Keratinocyte (primary cell): ENCODE data around the gene GYPE. TPM values are rescaled to one million over a fixed set of nuclear protein-coding genes. Genes with fewer than 3 reads are reported as not detected.
"Not testable (repeated sequence)": the region's sequence is repeated elsewhere in the genome, so short reads cannot be mapped to it uniquely, and the experiment has no call there.

Experiments used
- DNase-seq: peaks from one replicate; pipeline ENCODE4 v3.0.0-alpha.2; 2011; ENCODE audit warnings: low read depth, missing footprints, low spot score
- FAIRE-seq: peaks from 2 replicates; lab custom pipeline; 2011; peaks lifted over from hg19 to GRCh38; lab: Jason Lieb, UNC
- H2AFZ ChIP-seq: 2 replicates; pipeline ENCODE4 v1.6.0; 2012; ENCODE audit warnings: low read length, control low read depth, inconsistent platforms; ENCODE audit not compliant: control insufficient read depth
- H3K27ac ChIP-seq: 2 replicates; pipeline ENCODE4 v1.5.1; 2011; ENCODE audit warnings: low read length; ENCODE audit not compliant: control insufficient read depth, insufficient read depth
- H3K27me3 ChIP-seq: 3 replicates; pipeline ENCODE4 v1.6.0; 2011; ENCODE audit warnings: low read length; ENCODE audit not compliant: control insufficient read depth, insufficient read depth; ENCODE audit errors: extremely low read depth
- H3K36me3 ChIP-seq, 2 experiments: 2 replicates in 1 of 2; 3 replicates in 1 of 2; pipeline ENCODE4 v1.5.1; 2011; ENCODE audit warnings: low read length in 2 of 2, mild to moderate bottlenecking in 1 of 2; ENCODE audit not compliant: control insufficient read depth in 2 of 2, insufficient read depth in 2 of 2; ENCODE audit errors: extremely low read depth in 1 of 2
- H3K4me1 ChIP-seq: 3 replicates; pipeline ENCODE4 v1.5.1; 2011; ENCODE audit warnings: low read length; ENCODE audit not compliant: control insufficient read depth, insufficient read depth; ENCODE audit errors: extremely low read depth
- H3K4me2 ChIP-seq: 3 replicates; pipeline ENCODE4 v1.6.0; 2011; ENCODE audit warnings: low read depth, low read length; ENCODE audit not compliant: control insufficient read depth, insufficient read depth; ENCODE audit errors: extremely low read depth
- H3K4me3 ChIP-seq, 3 experiments: fragments of 200-600 bp in 1 of 3; sonication (generic) in 1 of 3; 2 replicates in 2 of 3; 3 replicates in 1 of 3; pipeline ENCODE4 v1.5.1; 2011 to 2016; ENCODE audit warnings: low read length in 3 of 3, mild to moderate bottlenecking in 3 of 3, control low read depth in 2 of 3, inconsistent platforms in 1 of 3, low read depth in 1 of 3, mixed read lengths in 1 of 3, mixed run types in 1 of 3, moderate library complexity in 1 of 3; ENCODE audit not compliant: control insufficient read depth in 2 of 3, insufficient read depth in 2 of 3; ENCODE audit errors: extremely low read depth in 1 of 3
- H3K79me2 ChIP-seq: 2 replicates; pipeline ENCODE4 v1.6.0; 2012; ENCODE audit warnings: low read length; ENCODE audit not compliant: control insufficient read depth, insufficient read depth
- H3K9ac ChIP-seq: 3 replicates; pipeline ENCODE4 v1.6.0; 2011; ENCODE audit warnings: low read length; ENCODE audit not compliant: control insufficient read depth, insufficient read depth; ENCODE audit errors: extremely low read depth
- H3K9me1 ChIP-seq: 3 replicates; pipeline ENCODE4 v1.6.0; 2011; ENCODE audit warnings: low read length; ENCODE audit not compliant: control insufficient read depth, insufficient read depth; ENCODE audit errors: extremely low read depth
- H3K9me3 ChIP-seq: 2 replicates; pipeline ENCODE4 v1.5.1; 2012; ENCODE audit warnings: low read depth, low read length; ENCODE audit not compliant: control insufficient read depth
- H4K20me1 ChIP-seq: 3 replicates; pipeline ENCODE4 v1.6.0; 2011; ENCODE audit warnings: low read length; ENCODE audit not compliant: control insufficient read depth, insufficient read depth; ENCODE audit errors: extremely low read depth
- dilution Hi-C: fragments of 300-500 bp; cut with MboI; formaldehyde crosslinking; loops from one replicate; pipeline ENCODE4 v1.7.0; 2020; ENCODE audit warnings: low sequenced_read_pairs; ENCODE audit not compliant: extremely low pct_ligation_motif_present
- polyA plus RNA-seq, 5 experiments: library from polyadenylated mRNA; depleted of rRNA in 3 of 5; stranded (reverse) in 3 of 5; stranded (forward) in 1 of 5; unstranded in 1 of 5; fragments of >200 nt; gene quantifications; 1 replicate in 1 of 5; 2 replicates in 3 of 5; 3 replicates in 1 of 5; pipeline versions ENCODE4 v1.2.1 to v1.2.3, GENCODE V29; 2011 to 2012; ENCODE audit warnings: missing spikeins in 2 of 5, low read depth in 1 of 5, low replicate concordance in 1 of 5

The GYPE gene
- polyA plus RNA-seq, 1 donor (not counting 4 experiments of a cell fraction or from before 2014, with no cell fraction given): not detected

DNA sequence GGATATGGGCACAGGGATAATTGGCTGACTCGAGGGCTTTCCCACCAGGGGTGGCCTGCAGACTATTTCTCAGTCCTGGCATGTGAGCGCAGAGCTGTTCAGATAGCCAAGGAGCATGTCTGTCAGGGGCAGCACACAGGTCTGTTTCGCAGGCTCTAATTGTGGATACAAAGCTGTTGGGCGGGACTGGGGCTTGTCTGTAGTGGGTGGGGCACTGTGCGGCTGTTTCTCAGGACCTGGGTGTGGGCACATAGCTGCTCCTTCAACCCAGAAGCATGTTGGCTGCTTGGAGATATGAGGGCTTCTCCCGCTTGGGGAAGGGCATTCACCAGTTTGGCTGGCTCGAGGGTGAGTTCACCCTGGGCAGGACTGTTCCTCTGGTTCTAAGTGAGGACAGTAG lies 65.9 kb downstream of the GYPE start:
- H3K9ac ChIP-seq, H4K20me1 ChIP-seq, H3K36me3 ChIP-seq, H3K9me1 ChIP-seq, H3K9me3 ChIP-seq, FAIRE-seq, H3K27ac ChIP-seq, H3K27me3 ChIP-seq, DNase-seq, H3K79me2 ChIP-seq, H3K4me3 ChIP-seq, H3K4me1 ChIP-seq, H3K4me2 ChIP-seq, dilution Hi-C loops, H2AFZ ChIP-seq: not testable (repeated sequence)

DNA sequence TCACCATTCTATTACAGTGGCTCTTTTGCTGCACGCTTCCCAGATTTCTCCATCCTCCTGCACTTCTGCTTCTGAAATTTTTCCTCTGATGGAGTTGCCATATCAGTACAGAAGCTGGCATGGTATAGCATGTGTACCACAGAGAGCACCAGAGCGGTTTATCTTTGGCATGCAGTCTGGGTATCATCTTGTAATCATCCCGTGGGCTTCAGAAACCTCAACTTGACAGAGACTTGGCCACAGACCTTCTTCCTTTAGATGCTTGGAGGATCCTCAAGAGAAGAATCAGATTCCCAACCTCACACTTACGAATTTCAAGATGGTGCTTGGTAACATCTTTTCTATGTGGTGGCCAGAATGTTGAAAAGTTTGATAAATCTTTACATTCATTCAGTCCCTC lies 71.2 kb downstream of the GYPE start:
- H2AFZ ChIP-seq, H3K4me1 ChIP-seq, H3K27me3 ChIP-seq, H3K79me2 ChIP-seq, FAIRE-seq, H3K4me2 ChIP-seq, H3K9me3 ChIP-seq, H3K9me1 ChIP-seq, DNase-seq, H3K27ac ChIP-seq, H3K4me3 ChIP-seq, H3K36me3 ChIP-seq, dilution Hi-C loops, H4K20me1 ChIP-seq, H3K9ac ChIP-seq: not testable (repeated sequence)

DNA sequence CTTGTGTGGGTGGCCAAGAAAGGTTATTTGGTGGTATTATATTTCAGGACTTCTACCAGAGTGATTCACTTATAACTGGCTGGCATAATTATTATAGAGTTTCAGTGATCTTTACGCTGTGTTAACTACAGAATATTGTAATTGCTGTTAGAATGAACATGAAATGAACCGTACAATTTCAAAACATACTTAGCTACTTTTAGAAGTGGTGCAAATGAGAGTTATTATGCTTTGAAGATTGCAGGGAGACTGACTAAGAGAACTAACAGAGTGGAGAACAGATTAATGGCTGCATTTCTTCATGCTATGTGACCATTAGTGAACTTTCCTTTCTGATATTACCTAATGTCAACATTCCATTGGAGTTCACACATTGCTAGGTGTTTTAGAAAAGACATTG lies 71.7 kb downstream of the GYPE start:
- FAIRE-seq, H4K20me1 ChIP-seq, H3K27ac ChIP-seq, DNase-seq, H3K79me2 ChIP-seq, dilution Hi-C loops, H3K9me3 ChIP-seq, H2AFZ ChIP-seq, H3K9ac ChIP-seq, H3K9me1 ChIP-seq, H3K36me3 ChIP-seq, H3K27me3 ChIP-seq, H3K4me1 ChIP-seq, H3K4me2 ChIP-seq, H3K4me3 ChIP-seq: not testable (repeated sequence)

DNA sequence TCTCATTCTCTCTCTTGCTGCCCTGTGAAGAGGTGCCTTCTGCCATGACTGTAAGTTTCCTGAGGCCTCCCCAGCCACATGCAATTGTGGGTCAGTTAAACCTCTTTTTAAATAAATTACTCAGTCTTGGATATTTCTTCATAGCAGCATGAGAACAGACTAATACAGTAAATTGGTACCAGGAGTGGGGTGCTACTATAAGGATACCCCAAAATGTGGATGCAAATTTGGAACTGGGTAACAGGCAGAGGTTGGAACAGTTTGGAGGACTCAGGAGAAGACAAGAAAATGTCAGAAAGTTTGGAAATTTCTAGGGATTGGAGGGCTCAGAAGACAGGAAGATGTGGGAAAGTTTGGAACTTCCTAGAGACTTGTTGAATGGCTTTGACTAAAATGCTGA lies 74.8 kb downstream of the GYPE start:
- DNase-seq, FAIRE-seq, H4K20me1 ChIP-seq, H3K9ac ChIP-seq, H2AFZ ChIP-seq, H3K27me3 ChIP-seq, H3K4me1 ChIP-seq, H3K27ac ChIP-seq, H3K79me2 ChIP-seq, H3K9me1 ChIP-seq, H3K36me3 ChIP-seq, H3K4me3 ChIP-seq, H3K9me3 ChIP-seq, dilution Hi-C loops, H3K4me2 ChIP-seq: not testable (repeated sequence)

DNA sequence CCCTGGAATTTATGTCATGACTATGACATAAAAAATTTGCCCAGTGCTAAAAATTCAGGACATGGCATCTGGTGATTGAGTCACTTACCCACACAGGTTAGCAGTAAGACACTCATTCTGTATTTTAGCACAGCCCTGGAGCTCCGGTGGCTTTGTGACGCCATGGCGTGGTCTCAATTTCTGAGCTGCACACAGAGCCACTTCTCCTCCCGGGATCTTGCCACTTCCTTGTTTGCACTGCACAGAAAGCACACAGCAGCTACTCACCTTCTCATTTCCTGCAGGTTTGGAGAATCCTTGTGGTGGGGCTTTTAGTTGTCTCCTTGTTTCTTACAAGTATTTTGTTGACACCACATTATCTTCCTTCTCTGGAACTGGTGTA lies 76.1 kb downstream of the GYPE start:
- H3K79me2 ChIP-seq, H3K9ac ChIP-seq, H2AFZ ChIP-seq, DNase-seq, H3K36me3 ChIP-seq, H3K9me1 ChIP-seq, H3K4me3 ChIP-seq, H4K20me1 ChIP-seq, dilution Hi-C loops, H3K27ac ChIP-seq, H3K4me1 ChIP-seq, FAIRE-seq, H3K4me2 ChIP-seq, H3K9me3 ChIP-seq, H3K27me3 ChIP-seq: not testable (repeated sequence)
